Stimulated activated naive CD8-positive, alpha-beta T cell treated with anti-CD3 and anti-CD28 coated beads, Interleukin-15, Interleukin-2, amounts not matched to agents 100 ng/mL and 50 ng/mL, for 24 hours (primary cell): ENCODE results near the gene SAA2.
"Not testable (repeated sequence)": the region's sequence is repeated elsewhere in the genome, so short reads cannot be mapped to it uniquely, and the experiment has no call there.

Source experiments
- H3K27ac Mint-ChIP-seq: one replicate; pipeline ENCODE4 v1.8.0; 2021; ENCODE audit warnings: mild to moderate bottlenecking, mixed read lengths
- H3K27me3 Mint-ChIP-seq: one replicate; pipeline ENCODE4 v1.8.0; 2021; ENCODE audit warnings: mixed read lengths
- H3K36me3 Mint-ChIP-seq: one replicate; pipeline ENCODE4 v1.8.0; 2021; ENCODE audit warnings: low read depth, mixed read lengths
- H3K4me1 Mint-ChIP-seq: one replicate; pipeline ENCODE4 v1.8.0; 2021; ENCODE audit warnings: low read depth, mixed read lengths
- H3K4me3 Mint-ChIP-seq: one replicate; pipeline ENCODE4 v1.8.0; 2021; ENCODE audit warnings: mild to moderate bottlenecking, mixed read lengths
- H3K9me3 Mint-ChIP-seq: one replicate; pipeline ENCODE4 v1.8.0; 2021; ENCODE audit warnings: mixed read lengths

Gene SAA2

GRCh38 chr11:18248561-18248960 is at the start of gene SAA2:
SAA2 (minus strand) TSS chr11:18248668; CDS start chr11:18248011, 657 bp downstream.
- Mint-ChIP-seq H3K9me3 (no peaks in the 10 kb centered on the region), H3K4me1 (peaks cover 14% of the 10 kb centered on the region), H3K4me3 (no peak within 1 kb of the TSS), H3K36me3 (no peaks in the 10 kb centered on the region), H3K27ac (no peak within 1 kb of the TSS), H3K27me3 (no peaks in the 10 kb centered on the region)

DNA sequence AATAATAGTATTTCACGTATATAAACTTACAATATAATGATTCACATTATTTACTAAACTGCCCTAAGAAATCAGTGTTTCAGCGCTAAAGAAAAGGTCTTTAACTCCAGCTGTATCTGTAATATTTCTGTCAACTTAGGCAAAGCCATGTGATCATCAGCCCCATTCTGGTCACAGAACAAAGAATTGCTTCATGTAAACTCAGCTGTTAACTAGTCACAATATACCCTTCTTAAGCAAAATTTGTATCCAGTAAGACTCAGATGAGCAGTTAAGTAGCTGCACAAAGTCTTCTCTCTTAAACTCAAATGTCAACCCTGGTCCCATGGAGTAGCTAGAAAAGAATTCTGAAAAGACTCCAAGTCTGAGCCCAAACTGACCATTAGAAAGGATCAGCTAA is 46.8 kb upstream of the SAA2 start:
- Mint-ChIP-seq H3K36me3 (peaks cover 71% of the 10 kb centered on the region), H3K4me1 (no peaks in the 10 kb centered on the region), H3K9me3 (no peaks in the 10 kb centered on the region), H3K4me3 (no peak overlapping the region), H3K27ac (no peak overlapping the region), H3K27me3 (no peaks in the 10 kb centered on the region)

GRCh38 chr11:18294862-18295261 is 46.4 kb upstream of the SAA2 start:
- Mint-ChIP-seq H3K9me3 (no peaks in the 10 kb centered on the region), H3K27me3 (no peaks in the 10 kb centered on the region), H3K4me3 (no peak overlapping the region)

DNA sequence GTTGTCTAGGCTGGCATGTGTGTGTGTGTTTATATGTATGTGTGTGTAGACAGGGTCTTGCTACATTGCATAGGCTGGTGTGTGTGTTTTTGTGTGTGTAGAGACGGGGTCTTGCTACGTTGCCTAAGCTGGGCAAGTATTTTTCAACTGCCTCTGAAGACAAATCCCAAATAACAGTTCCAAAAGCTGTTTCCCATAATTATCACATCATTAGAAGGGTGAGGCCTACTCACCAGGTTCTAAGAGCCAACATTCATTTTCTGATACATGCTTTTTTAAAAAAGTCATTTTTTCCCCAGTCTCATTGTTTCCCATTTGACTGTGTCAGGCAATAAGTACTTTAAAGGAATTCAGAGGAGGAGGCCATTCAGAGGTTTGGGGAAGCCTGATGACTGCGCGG is 40.4 kb upstream of the SAA2 start:
- Mint-ChIP-seq H3K27me3 (no peaks in the 10 kb centered on the region), H3K27ac (peak overlapping the region; percentile 37), H3K36me3 (peaks cover 76% of the 10 kb centered on the region), H3K4me1 (no peaks in the 10 kb centered on the region), H3K4me3 (no peak overlapping the region), H3K9me3 (no peaks in the 10 kb centered on the region)

More at GRCh38 chr11:18294862-18295261, 46.4 kb upstream of the SAA2 start:
- Mint-ChIP-seq H3K27ac (no peak overlapping the region), H3K36me3 (peaks cover 71% of the 10 kb centered on the region), H3K4me1 (no peaks in the 10 kb centered on the region)

DNA sequence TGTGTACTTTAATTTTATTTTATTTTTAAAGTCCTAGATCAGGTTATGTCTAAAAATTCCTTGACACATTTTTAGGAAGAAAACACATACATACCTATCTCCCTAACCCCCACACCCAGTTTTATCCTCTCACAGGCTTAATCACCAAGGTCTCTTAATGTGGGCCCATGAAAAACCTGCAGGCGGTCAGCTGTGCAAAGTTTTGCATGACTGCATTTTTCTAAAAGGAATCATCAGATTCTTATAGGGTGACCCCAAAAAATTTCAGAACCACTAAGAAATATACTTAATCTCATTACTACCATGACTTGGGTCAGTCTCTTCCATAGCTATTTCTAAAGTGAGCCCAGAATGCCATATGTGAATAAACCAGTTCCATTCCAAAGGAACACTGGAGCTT is 37.4 kb upstream of the SAA2 start:
- peaks cover 69% of the 10 kb centered on the region for H3K36me3 Mint-ChIP-seq

GRCh38 chr11:18282626-18283025 is 34.2 kb upstream of the SAA2 start:
- Mint-ChIP-seq H3K27me3 (no peaks in the 10 kb centered on the region), H3K36me3 (peaks cover 66% of the 10 kb centered on the region), H3K27ac (peak overlapping the region; percentile 22), H3K4me3 (no peak overlapping the region), H3K4me1 (peaks cover 18% of the 10 kb centered on the region), H3K9me3 (no peaks in the 10 kb centered on the region)

More for the DNA sequence above, 37.4 kb upstream of the SAA2 start:
- no peaks in the 10 kb centered on the region for H3K27me3 Mint-ChIP-seq
- no peak overlapping the region for H3K4me3 Mint-ChIP-seq
- H3K4me1 Mint-ChIP-seq: peaks cover 7% of the 10 kb centered on the region
- no peaks in the 10 kb centered on the region for H3K9me3 Mint-ChIP-seq
- H3K27ac Mint-ChIP-seq: no peak overlapping the region

- Mint-ChIP-seq H3K27ac (no peak overlapping the region), H3K27me3 (no peaks in the 10 kb centered on the region), H3K9me3 (no peaks in the 10 kb centered on the region), H3K4me1 (peaks cover 18% of the 10 kb centered on the region), H3K4me3 (peak overlapping the region; percentile 1), H3K36me3 (peaks cover 47% of the 10 kb centered on the region)
These were observed 32.1 kb upstream of the SAA2 start for GRCh38 chr11:18280438-18281045.

DNA sequence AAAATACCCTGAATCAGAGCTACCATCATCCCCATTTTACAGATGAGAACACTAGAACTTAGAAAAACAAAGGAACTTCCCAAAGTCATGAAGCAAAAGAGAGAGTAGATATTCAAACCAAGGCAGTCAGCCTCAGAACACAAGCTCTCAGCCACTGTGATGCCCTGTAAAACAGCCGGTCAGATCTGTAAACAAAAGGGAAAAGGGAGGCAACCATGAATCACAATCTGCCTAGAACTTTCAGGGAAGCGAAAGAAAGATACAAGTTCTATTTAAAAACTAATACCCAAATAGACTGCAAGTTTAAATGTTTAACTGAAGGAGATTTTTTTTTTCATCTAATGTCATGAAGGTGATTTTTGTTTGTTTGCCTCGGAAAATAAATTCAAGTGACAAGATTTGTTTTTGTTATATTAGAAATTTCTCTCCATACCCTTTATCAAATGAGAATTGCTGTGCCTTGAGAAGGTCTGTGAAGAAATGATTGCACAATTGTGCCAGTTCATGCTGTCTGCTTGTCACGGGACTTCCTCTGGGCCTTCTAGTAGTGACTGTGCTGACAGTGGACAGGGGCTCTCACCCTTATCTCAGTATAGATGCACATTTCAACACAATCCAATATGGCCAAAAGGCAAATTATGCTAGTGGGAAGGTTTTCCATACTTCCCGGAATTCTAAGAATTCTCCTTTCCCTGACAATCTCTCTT is 29.2 kb upstream of the SAA2 start:
- Mint-ChIP-seq H3K9me3 (no peaks in the 10 kb centered on the region), H3K36me3 (peaks cover 32% of the 10 kb centered on the region), H3K4me3 (no peak overlapping the region), H3K27ac (peak overlapping the region; percentile 4), H3K4me1 (peaks cover 17% of the 10 kb centered on the region), H3K27me3 (no peaks in the 10 kb centered on the region)

- Mint-ChIP-seq H3K36me3 (peaks cover 5% of the 10 kb centered on the region), H3K27ac (no peak overlapping the region), H3K4me1 (peaks cover 3% of the 10 kb centered on the region), H3K9me3 (no peaks in the 10 kb centered on the region), H3K4me3 (no peak overlapping the region), H3K27me3 (no peaks in the 10 kb centered on the region)
These were observed 22.7 kb upstream of the SAA2 start for GRCh38 chr11:18271206-18271605.

DNA sequence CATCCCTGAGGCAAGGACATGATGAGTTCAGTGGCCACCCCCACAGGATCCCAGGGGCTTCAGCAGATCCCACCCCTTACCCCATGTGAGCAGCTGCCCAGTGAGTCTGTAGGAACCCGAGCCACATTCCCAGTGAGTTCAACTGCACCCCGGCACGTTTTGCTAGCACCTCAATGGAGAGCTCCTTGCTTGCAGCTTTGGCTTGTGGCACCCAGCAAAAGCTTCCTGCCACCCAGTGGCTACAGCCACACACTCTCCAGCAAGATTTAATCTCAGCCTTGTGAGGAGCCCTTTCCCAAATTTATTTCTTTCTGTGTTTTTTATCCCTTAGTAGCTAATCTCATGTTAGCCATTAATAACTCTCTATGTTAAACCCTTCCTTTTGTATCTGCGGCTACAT is 21.6 kb upstream of the SAA2 start:
- Mint-ChIP-seq H3K27me3 (no peaks in the 10 kb centered on the region), H3K9me3 (no peaks in the 10 kb centered on the region), H3K27ac (no peak overlapping the region), H3K4me1 (peaks cover 3% of the 10 kb centered on the region), H3K36me3 (peaks cover under 1% of the 10 kb centered on the region), H3K4me3 (no peak overlapping the region)

DNA sequence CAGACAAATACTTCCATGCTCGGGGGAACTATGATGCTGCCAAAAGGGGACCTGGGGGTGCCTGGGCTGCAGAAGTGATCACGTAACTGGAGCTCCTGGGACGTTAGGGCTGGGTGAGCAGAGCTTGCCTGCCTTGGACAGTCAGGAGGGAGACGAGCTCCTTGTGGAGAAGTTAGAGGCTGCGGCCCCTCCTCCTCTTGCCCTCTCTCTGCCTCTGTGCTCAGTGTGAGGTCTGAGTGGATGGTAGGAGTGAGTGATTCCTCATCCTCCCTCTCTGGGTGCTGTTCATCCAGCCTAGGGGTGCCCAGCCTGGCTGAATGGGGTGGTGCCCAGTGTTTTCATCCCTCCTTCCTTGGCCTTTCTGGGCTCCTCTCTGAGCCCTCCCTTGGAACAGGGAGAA is 20.8 kb upstream of the SAA2 start:
- not testable (repeated sequence) for H3K27me3 Mint-ChIP-seq, H3K36me3 Mint-ChIP-seq, H3K4me1 Mint-ChIP-seq, H3K27ac Mint-ChIP-seq, H3K4me3 Mint-ChIP-seq, H3K9me3 Mint-ChIP-seq

DNA sequence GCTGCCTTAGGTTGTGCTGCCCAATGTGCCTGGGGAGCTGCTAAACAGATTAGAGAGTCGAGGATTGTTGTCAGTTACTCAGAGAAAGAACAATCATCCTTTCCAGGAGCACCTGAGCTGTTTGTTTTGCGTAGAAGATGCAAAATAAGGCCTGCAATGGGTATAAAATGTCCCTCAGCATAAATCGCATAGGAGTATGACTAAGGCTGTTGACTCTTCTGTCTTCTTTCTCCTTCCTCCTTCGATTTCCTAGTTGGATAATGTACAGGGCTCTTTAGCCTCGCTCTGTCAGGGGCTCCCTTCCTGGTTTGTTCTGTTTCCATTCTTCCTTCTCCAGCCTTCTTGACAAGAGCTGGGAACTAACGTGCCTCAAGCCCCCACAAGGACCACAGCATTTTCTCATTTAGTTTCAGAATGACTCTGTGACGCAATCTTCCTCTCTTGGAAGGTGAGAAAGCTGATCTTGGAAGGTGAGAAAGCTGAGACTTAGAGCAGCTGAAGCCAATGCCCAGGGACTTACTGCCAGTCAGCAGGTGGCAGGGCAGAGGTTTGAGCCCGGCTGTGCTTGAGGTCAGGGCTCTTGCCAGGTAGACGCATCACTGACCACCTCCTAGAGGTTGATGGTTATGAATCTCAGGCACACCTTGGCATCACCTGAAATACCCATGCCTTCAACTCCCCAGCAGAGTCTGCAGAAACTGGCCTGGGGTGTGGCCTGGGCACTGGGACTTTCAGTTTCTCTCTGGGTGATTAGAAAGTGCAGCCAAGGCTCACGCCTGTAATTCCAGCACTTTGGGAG is 19.1 kb upstream of the SAA2 start:
- not testable (repeated sequence) for H3K4me3 Mint-ChIP-seq, H3K27me3 Mint-ChIP-seq, H3K27ac Mint-ChIP-seq, H3K4me1 Mint-ChIP-seq, H3K36me3 Mint-ChIP-seq, H3K9me3 Mint-ChIP-seq

GRCh38 chr11:18265949-18266348 is 17.5 kb upstream of the SAA2 start, which contains the start of gene SAA1:
SAA1 (plus strand) TSS chr11:18266264; CDS start chr11:18266888, 624 bp downstream.
- Mint-ChIP-seq H3K9me3 (no peaks in the 10 kb centered on the region), H3K36me3 (no peaks in the 10 kb centered on the region), H3K4me1 (peaks cover 3% of the 10 kb centered on the region), H3K27me3 (peaks cover 4% of the 10 kb centered on the region), H3K4me3 (no peak within 1 kb of the TSS), H3K27ac (no peak within 1 kb of the TSS)

DNA sequence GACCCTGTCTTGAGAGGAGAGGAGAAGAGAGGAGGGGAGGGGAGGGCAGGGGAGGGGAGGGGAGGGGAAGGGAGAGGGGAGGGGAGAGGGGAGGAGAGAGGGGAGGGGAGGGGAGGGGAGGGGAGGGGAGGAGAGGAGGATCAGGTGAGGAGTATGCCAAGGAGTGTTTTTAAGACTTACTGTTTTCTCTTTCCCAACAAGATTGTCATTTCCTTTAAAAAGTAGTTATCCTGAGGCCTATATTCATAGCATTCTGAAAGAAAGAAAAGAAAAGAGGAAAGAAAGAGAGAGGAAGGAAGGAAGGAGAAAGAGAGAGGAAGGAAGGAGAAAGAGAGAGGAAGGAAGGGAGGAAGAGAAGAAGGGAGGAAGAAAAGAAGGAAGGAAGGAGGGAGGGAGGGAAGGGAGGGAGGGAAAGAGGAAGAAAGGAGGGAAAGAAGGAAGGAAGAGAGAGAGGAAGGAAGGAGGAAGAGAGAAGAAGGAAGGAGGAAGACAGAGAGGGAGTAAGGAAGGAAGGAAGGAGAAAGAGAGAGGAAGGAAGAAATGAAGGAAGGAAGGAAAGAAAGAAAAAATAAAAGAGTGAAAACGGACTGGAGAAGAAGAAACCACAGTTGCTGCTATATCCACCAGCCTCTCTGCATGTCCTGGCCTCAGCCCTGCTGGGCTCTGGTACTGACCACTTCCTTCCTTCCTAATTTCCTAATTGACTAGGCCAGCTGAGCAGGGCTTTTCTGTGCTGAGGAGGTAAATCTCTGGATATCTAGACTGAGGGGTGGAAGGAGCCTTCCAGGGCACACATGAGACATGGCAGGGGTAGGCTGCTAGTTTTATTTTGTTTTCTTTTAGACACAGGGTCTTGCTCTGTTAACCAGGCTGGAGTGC is 16.4 kb upstream of the SAA2 start:
- H3K9me3 Mint-ChIP-seq: no peaks in the 10 kb centered on the region
- H3K27me3 Mint-ChIP-seq: peaks cover 4% of the 10 kb centered on the region
- peaks cover 3% of the 10 kb centered on the region for H3K4me1 Mint-ChIP-seq
- no peaks in the 10 kb centered on the region for H3K36me3 Mint-ChIP-seq
- H3K27ac Mint-ChIP-seq: no peak overlapping the region
- H3K4me3 Mint-ChIP-seq: no peak overlapping the region
